ENCODE measurements around the gene SYNGR2. TPM values are rescaled to one million over a fixed set of nuclear protein-coding genes. Genes with fewer than 3 reads are reported as not detected.

The SYNGR2 gene
- total RNA-seq, 2 donors from 2014 or later = 61.7 to 100 TPM

DNA sequence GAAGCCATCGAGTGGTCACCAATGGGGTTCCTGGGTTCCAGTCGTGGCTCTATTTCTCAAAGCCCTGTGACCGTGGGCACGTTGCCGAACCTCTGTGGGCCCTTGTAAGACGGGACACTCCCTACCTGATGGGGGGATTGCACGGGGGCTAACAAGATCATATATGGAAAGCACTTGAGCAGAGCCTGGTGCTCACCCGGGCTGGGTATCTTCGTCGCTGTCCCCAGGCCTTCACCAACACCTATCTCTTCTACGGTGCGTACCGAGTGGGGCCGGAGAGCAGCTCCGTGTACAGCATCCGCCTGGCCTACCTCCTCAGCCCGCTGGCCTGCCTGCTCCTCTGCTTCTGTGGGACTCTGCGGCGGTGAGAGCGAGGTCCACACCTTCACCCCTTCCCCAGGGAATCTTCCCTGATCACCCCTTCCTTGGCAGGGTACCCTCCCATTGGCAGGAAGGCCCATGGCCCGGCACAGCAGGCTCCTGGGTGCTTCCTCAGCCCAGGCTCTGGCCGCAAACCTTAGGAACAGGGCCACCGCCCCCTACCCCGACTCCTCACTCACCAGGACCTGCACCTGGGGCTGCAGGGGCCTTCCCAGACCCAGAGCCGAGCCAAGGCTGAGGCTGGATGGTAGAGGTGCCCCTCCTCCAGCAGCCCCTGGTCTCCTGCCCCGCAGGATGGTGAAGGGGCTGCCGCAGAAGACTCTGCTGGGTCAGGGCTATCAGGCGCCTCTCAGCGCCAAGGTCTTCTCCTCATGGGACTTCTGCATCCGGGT, 35.0 kb upstream of the SYNGR2 start:
- DNase-seq (ENCODE audit: low spot score) (no peak), ATAC-seq (ENCODE audit: insufficient number of reproducible peaks, low FRiP score, low read depth) (no peak)
- no peak overlapping the region for H3K27ac ChIP-seq
- TF ChIP-seq, protein P1, sequence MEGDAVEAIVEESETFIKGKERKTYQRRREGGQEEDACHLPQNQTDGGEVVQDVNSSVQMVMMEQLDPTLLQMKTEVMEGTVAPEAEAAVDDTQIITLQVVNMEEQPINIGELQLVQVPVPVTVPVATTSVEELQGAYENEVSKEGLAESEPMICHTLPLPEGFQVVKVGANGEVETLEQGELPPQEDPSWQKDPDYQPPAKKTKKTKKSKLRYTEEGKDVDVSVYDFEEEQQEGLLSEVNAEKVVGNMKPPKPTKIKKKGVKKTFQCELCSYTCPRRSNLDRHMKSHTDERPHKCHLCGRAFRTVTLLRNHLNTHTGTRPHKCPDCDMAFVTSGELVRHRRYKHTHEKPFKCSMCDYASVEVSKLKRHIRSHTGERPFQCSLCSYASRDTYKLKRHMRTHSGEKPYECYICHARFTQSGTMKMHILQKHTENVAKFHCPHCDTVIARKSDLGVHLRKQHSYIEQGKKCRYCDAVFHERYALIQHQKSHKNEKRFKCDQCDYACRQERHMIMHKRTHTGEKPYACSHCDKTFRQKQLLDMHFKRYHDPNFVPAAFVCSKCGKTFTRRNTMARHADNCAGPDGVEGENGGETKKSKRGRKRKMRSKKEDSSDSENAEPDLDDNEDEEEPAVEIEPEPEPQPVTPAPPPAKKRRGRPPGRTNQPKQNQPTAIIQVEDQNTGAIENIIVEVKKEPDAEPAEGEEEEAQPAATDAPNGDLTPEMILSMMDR (IDR thresholded peaks at IDR 0.05) = no peak
- H3K27me3 ChIP-seq (replicated peaks; ENCODE audit: insufficient read depth) = no peaks in the 10 kb centered on the region
- no peaks in the 10 kb centered on the region for H3K36me3 ChIP-seq
- no peaks in the 10 kb centered on the region for H3K9me3 ChIP-seq
- peaks cover 4 to 13% of the 10 kb centered on the region in 2 donors for H3K4me1 ChIP-seq (ENCODE audit: control insufficient read depth in 1 of 2, low read depth in 2 of 2)
- no peak overlapping the region for H3K4me3 ChIP-seq

DNA sequence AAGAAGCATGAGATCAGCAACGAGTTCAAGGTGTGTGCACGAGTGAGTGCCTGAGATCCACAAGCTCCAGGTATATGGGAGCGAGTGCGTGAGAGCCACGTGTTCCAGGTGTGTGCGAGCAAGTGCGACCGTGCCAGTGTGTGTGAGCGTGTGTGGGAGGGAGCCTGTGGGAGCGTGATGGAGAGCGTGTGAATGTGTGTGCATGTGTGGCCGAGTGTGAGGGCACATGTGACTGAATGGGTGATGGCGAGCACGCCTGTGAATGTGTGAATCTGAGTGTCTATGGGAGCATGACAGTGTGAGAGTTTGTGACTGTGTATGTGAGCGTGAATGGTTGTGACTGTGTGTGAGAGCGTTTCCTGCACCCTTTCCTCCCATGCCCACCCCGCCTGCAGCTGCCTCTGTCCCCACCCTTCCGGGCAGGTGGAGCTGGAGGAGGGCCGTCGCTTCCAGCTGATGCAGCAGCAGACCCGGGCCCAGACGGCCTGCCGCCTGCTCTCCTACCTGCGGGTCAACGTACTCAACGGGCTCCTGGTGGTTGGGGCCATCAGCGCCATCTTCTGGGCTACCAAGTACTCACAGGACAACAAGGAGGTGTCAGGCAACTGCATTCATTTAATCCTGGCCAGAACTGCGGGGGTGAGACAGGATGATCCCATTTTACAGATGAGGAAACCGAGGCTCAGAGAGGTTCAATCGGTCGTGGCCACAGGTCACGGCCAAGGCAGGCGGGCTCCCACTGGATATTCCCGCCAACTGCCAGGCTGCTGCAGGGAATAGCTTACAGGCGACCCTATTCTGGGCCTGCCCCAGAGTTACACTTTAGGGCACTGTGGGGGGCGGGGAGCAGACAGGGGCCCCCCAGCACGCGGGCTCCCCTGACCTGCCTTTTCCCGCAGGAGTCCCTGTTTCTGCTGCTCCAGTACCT, 34.1 kb upstream of the SYNGR2 start:
- H3K27me3 ChIP-seq (replicated peaks; ENCODE audit: insufficient read depth) = no peaks in the 10 kb centered on the region
- H3K36me3 ChIP-seq = no peaks in the 10 kb centered on the region
- TF ChIP-seq, protein P1 (IDR thresholded peaks at IDR 0.05) = no peak
- DNase-seq (ENCODE audit: low spot score) = no peak
- peaks cover 0 to 11% of the 10 kb centered on the region in 2 donors for H3K4me1 ChIP-seq (ENCODE audit: control insufficient read depth in 1 of 2, low read depth in 2 of 2)
- ATAC-seq (ENCODE audit: insufficient number of reproducible peaks, low FRiP score, low read depth) = no peak
- no peak overlapping the region for H3K27ac ChIP-seq
- H3K4me3 ChIP-seq = no peak overlapping the region
- H3K9me3 ChIP-seq = no peaks in the 10 kb centered on the region

DNA sequence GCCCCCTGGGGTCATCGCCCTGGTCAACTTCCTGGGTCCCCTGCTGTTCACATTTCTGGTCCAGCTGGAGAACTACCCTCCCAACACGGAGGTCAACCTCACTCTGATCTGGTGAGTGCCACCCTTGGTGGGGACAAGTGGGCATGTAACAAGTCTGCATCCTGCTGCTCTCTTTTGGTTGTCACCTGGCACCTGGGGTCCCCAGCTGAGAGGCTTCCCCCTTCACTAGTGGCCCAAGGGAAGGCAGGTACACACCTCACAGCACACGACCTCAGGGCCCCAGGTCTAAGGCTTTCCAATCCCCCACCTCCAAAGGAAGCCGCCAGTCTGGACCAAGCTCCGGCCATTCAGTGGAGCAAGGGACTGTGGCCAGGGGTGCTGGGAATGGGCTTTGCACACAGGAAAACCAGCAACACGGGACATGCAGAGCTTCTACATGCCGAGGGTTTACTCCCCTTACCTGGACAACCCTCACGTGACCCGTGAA, 33.4 kb upstream of the SYNGR2 start:
- H3K27me3 ChIP-seq (replicated peaks; ENCODE audit: insufficient read depth) = no peaks in the 10 kb centered on the region
- no peaks in the 10 kb centered on the region for H3K9me3 ChIP-seq
- H3K4me1 ChIP-seq (ENCODE audit: control insufficient read depth in 1 of 2, low read depth in 2 of 2) = peaks cover 0 to 11% of the 10 kb centered on the region in 2 donors
- no peak overlapping the region for H3K4me3 ChIP-seq
- TF ChIP-seq, protein P1 (IDR thresholded peaks at IDR 0.05) = no peak
- H3K36me3 ChIP-seq = no peaks in the 10 kb centered on the region
- DNase-seq (ENCODE audit: low spot score) = no peak
- ATAC-seq (ENCODE audit: insufficient number of reproducible peaks, low FRiP score, low read depth) = no peak
- H3K27ac ChIP-seq = no peak overlapping the region

DNA sequence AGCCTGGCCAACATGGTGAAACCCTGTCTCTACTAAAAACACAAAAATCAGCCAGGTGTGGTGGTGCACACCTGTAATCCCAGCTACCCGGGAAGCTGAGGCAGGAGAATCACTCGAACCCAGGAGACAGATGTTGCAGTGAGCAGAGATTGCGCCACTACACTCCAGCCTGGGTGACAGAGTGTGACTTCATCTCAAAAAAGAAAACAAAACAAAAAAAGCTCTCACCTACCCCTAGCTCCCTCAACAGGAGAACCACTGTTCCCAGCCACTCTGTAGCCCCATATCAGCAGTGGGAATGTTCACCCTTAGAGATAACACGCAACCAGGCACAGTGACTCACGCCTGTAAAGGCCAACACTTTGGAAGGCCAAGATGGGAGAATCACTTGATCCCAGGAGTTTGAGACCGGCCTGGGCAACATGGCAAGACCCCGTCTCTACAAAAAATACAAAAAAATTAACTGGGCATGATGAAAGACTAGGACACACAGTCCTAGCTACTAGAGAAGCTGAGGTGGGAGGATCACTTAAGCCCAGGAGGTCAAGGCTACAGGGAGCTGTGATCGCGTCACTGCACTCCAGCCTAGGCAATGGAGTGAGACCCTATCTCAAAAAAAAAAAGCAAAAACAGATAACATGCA, 32.4 kb upstream of the SYNGR2 start:
- TF ChIP-seq, protein P1 (IDR thresholded peaks at IDR 0.05) = no peak
- no peaks in the 10 kb centered on the region for H3K27me3 ChIP-seq (replicated peaks; ENCODE audit: insufficient read depth)
- H3K36me3 ChIP-seq = no peaks in the 10 kb centered on the region
- H3K27ac ChIP-seq = no peak overlapping the region
- DNase-seq (ENCODE audit: low spot score) = no peak
- no peak overlapping the region for H3K4me3 ChIP-seq
- no peaks in the 10 kb centered on the region for H3K9me3 ChIP-seq
- peaks cover 0 to 11% of the 10 kb centered on the region in 2 donors for H3K4me1 ChIP-seq (ENCODE audit: control insufficient read depth in 1 of 2, low read depth in 2 of 2)
- no peak for ATAC-seq (ENCODE audit: insufficient number of reproducible peaks, low FRiP score, low read depth)

Measured in thoracic aorta (tissue), 2 donors.